ENCODE data around the gene DSCAML1.

DSCAML1 gene

DNA sequence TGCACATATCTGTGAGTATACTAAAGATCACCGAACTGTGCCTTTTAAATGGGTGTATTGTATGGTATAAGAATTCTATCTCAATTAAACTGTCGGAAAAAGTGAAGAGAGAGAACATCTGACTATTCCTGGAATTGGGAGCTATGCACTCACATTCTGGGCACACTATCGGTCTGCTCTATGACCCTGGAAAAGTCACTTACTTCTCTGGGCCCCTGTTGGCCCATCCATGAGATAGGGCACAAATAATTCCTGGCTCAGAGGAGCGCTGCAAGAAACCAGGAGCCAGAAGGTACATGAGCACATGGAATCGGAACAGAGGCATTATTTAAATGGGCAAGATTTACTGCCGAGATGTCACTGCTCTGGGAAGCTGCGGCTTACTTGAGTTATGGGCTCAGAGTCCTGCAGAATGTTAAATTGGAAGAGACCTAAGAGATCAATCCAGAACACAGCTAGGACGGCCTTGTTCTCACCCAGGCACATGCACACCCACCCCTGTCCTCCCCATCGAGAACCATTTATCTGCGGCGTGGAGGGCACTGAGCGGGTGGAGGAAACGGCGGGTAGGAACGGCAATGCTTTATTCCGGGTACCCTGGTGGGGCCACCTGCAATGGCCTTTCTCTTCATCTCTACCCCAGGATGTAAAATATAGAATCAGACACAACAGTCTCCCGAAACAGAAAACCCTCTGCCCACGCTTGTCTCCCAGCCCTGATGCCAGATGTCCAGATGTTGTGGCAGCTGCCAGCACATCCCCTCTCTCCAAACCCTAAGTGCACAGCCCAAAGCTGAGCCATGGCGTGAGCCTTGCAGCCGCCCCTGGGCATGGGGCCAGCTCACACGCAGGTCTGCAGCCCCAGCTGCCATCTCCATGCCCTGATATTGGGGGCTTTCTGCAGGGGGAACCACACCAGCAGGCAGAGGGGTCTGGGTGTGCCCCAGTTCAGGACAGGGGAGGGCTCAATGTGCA, 142.4 kb downstream of the DSCAML1 start:
- no peak for DNase-seq

DNA sequence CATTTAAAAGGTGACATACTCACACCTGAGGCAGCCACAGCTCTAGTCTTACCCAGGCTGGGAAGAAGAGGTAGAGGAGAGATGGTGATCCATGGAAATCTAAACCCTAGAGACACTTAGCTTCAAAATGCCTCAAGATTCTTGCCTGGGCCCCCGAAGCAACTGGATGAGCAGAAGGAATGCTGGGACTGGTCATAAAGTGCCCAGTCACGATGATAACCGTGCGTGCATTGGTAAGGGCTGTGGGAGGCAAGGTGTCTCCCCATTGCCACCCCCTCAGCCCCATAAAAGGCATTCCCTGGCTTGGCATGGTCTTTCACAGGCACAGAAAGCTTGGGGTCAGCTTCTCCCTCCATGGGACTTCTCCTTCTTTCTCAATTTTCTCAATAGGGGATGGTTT, 144.5 kb downstream of the DSCAML1 start:
- no peak for DNase-seq

DNA sequence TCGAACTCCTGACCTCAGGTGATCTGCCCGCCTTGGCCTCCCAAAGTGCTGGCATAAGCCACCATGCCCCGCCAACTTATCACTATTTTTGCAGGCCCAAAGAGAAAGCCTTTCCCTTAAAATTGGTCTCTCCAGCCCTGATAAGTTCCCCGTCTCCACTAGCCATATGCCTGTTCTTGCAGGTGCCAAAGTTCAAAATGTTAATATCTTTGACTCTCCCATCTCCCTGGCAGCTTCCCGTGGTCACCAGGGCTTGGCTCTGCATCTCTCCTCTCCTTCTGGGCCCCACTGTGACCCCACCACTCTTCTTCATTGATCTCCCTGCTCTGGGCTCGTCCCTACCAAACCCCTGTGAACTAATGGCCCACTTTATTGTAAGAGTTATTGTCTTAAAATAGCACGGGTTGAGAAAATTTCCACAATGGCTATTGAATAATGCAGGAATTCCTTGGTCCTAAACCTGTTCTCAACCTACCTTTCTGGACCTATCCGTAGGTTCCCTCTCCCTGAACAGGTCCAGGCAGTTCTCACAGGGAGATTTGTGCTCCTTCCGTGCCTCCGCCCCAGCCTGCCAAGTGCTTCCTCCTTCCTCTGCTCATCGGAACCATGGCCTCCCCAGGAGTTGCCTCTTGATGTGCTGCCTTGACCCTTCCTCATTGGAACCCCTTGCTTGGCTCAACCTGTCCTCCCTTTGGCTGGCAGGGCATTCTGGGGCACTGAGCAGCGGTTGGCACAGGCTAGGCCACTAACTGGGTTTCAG, 147.5 kb downstream of the DSCAML1 start:
- no peak for DNase-seq

DNA sequence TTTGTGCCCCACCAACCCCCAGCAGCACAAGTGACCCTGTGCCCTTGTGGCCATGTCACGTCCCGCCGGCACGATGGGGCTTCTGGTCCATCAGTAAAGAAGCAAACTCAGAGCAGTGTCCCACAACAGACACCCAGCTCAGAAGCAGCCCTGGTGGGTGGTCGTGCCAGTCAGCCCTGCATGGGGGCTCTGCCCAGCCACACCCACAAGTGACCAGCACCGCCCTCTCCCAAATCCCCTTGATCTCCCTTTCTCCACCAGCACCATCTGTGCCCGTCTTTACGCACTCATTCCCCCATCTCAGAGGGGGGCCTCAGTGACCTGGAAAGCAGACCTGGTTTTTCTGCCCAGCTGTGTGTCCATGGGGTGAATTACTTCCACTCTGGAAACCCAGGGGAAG, 149.1 kb downstream of the DSCAML1 start:
- DNase-seq: no peak

DNA sequence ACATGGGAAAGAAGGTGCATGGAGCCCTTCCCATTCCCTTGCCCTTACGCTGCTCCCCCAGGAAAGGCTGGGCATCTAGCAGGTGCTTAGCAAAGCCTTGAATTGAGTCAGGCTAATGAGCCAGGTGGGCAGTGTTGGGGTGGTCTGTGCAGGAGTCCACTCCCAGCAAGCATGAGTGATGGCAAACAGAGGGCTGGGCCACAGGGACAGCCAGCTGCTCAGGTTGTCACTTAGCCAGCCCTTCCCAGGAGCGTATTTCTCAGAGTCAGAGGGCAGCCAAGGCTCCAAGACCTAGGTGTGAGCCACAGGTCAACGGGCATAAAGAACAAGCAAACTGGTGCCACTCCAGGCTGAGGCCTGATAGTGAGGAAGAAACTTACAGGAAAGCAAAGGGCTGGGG, 149.8 kb downstream of the DSCAML1 start:
- DNase-seq: no peak

DNA sequence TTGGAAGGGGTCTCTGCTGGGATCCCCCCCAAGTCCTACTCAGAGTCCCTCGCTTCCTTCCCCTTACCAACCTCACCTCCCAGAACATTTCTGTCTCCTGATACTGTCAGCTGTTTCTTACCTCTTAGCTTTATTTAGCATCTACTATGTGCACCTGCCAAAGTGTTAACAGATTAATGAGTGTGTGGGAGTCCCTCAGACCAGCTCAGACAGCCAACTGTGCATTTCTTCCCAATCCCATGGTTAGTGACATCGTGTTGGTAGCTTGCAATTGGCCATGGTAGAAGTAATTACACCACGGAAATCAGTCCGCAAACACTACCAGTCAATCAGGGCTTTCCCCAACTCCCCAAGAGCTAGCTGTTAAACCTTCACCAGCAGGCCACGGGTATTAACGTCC, 150.6 kb downstream of the DSCAML1 start:
- no peak for DNase-seq

DNA sequence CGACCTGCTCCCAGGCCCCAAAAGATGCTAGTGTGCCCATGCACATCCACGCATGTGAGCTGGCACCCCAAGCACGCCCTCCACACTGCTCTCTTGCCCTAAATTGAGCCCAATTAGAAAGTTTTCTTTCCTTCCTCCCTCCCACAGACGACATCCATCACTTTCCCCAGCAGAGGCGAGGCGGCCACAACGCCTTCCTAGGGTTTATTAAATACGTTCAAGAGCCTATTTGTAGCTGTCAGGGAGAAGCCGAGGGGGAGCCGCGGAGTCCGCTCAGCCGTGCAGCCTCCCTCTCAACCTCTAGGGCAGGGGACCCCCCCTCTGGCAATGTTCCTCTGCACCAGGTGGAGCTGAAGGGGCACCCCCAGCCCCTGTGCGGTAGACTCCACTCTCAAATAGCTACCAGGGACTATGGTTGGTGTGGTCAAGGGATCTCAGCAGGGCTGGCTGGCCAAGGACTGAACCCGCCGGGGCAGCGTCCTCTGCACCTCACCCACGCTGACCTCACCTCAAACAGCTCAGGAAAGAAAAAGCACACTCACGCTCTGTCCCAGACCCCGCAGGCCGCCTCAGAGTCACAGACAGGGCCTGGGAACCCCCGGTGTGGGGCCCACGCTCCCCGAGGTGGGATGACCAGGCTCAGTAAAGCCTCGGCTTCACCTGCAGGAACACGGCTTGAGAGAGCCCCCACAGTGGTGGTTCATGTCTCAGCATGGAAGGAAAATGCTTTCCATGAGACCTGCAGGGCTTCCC, 152.4 kb downstream of the DSCAML1 start:
- no peak for DNase-seq

DNA sequence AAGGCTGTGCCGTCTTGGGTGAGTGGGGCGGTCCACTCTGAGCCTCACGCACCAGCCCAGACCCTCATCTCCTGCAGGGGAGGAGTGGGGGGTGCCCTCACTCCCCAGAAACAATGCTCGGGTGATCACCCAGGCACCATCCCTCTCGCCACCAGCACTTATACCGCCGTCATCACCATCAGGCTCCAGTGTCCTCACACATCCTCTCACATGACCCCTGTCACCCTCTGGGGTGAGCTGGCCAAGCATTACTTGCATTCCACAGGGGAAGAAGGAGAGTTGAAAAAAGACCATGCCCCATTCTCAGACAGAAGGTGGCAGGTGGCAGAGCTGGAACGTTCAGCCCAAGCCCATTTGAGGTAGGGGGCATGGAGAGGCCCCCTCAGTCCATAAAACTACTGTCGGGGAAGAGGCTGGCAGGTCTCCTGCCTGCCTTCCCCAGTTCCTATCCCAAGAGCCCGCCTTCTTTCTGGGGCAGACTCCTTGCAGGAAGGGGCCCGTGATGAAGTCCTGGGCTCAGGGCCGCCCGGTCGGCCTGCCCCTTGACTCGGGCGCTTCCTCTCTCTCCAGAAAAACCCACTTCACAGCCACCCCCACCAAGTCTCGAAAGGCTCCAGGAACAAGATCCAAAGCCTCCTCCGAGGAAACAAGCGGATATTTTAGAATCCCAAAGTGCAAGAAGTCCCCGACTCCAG, 153.3 kb downstream of the DSCAML1 start:
- DNase-seq: no peak

DNA sequence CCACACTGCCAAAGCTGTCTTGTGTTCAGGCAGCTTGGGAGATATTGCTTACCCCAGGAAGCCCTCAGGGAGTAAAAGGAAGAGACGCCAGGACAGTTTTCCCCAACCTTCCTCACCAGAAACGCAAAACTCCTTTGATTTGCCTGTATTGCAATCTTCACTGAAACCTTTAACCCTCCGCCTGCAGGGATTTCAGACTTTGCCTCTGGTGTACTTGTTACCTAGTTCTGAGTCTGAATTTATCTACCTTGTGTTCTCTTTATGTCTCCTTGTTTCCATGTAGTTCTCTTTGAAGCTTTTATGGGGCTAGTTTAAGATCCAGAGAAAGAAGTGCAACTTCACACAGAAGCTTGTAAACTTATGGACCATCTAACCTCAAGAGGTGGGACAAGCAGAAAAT, 154.2 kb downstream of the DSCAML1 start:
- no peak for DNase-seq

DNA sequence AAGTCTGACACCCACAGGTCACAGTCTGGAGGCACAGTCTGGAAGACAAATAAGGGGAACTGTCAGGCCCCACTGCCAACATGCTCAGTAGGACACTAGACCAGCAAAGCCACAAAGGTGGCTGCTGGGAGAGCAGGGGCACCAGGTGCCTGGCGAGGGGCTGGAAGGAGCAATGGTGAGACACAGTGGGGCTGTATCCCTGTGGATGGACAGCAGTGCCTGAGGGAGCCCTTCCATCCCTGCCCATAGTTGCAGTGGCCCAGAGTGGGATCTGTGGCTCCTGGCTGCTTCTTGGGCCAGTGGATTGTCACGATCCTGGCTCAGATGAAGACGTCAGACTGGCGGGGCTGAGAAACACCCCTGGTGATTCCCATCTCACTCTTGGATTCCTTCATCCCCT, 154.6 kb downstream of the DSCAML1 start:
- DNase-seq: no peak

DNA sequence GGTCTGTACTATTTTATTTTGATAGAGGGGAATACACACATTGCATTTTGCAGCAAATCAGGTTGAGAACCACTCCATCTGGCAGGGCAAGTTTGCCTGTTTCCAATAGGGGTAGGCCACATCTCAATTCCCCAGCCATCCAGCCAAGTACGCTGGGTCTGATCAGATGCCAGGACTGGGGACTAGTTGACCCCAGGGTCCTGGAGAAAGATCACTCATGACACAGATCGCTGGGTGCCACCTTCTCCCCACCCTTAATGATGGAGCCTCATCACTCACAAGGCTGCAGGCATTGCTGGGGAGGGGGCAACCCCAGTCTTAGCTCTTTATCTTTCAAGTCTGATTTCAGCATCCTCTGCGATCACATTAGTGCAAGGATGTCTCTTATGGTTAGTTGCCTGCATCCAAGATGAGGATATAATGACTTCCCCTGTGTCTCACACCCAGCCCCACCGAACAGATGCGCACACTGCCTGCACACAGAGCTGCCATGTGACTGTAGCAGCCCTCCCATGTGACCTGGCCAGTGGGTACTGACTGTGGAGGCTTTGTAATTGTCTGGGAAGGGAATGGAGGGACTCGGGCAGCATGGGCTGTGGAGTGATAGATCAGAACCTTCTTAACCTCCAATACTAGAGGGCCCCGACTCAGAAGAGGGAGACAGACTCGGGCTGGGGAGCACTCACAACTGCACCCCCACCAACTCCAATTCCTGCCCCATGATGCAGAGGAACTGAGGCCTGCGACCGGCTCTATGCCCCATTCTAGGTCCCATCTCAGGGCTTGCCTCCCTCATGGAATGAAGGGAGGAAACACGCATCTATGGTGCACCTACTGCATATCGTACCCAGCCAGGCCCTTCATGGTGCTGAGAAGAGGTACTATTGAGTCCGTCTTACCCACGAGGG, 155.8 kb downstream of the DSCAML1 start:
- DNase-seq: no peak

DNA sequence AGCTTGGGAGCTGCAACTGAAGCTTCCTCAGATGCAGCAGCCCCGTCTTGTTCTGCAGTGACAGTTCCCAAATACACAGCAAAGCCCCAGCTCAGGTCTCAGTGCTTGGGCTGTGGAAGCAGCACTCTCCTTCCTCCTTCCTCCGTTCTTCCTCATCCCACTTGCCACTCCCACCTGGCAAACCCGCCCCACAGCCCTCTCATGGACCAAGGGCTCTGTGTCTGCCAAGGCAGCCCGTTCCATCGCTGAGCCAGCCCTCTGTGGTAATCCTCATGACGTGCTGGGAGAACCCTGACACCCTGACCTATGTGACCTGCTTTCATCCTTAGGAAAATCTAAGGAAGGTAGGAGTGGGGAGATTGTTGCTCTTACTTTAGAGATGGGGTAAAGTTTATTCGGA, 157.0 kb downstream of the DSCAML1 start:
- no peak for DNase-seq

DNA sequence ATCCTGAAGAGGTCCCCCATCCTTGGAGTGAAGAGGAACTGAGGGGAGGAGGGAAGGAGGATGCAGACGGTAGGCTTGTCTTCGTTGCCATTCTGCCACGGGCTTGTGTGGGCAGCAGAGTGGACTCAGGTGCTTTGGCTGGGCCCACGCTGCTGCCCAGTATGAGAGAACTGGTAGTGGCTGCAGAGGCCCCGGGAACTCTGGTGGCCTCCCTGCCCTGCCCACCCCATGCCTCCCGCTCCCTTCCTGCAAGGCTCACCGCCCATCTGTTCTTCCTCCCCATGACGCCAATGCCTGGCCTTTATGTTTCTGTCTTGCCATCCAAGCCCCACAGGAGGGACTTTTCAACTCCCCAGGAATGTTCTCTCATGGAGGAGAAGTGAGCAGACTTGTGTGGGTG, 157.4 kb downstream of the DSCAML1 start:
- DNase-seq: no peak

DNA sequence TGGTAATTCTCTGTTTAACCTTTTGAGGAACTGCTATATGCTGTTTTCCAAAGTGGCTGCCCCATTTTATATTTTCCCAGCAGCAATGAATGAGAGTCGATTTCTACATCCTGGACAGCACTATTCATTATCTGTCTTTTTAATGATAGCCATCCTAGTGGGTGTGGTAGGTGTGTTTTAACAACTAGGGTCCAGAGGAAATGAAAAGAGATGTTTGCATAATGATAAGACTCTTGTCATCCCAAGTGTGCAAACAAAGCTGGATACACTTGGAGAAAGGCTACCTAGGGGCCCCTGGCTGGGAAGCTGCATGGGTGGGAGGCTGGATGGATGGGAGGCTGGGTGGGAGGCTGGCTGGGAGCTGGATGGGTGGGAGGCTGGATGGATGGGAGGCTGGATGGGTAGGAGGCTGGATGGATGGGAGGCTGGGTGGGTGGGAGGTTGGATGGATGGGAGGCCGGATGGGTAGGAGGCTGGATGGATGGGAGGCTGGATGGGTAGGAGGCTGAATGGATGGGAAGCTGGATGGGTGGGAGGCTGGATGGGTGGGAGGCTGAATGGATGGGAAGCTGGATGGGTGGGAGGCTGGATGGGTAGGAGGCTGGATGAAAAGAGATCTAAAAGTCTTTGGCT, 158.0 kb downstream of the DSCAML1 start:
- DNase-seq: no peak

DNA sequence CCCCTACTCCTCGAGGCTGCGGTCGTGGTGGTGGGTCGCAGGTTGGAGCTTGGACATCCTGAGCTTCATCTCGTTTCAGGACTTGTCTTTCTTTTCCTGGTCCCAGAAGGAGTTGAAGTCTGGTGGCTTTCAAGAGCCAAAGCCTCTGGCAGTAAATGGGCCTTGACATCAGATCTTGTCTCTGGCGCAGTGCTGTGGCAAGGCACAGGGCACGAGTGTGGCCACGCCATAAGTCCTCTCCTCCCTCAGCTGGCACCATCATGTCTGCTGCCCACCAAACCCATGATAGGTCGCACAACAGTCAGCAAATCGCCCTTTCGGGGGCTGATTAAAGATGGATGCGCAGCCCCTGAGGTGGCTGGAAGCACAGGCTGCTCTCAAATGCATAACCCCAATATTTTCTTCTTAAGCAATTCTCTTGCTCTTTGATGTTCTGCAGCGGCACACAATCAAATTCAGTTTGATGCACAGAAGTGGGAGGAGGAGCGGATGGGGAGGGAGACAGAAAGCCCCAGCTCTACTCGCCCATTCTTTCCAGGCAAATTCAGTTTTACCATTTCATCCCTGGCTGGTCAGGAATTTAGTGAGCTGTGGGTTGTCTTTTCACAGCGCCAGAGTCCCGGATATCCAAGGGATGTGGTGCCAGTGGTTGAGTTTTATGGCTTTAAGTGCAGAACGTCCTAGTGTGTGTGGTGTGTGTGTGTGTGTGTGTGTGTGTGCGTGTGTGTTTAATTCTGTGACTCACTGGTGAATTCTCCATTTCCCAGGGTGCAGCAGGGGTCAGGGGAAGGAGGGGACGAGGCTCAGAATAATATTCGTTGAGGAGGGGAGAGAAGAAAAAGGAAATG, 162.0 kb downstream of the DSCAML1 start:
- DNase-seq: no peak

DNA sequence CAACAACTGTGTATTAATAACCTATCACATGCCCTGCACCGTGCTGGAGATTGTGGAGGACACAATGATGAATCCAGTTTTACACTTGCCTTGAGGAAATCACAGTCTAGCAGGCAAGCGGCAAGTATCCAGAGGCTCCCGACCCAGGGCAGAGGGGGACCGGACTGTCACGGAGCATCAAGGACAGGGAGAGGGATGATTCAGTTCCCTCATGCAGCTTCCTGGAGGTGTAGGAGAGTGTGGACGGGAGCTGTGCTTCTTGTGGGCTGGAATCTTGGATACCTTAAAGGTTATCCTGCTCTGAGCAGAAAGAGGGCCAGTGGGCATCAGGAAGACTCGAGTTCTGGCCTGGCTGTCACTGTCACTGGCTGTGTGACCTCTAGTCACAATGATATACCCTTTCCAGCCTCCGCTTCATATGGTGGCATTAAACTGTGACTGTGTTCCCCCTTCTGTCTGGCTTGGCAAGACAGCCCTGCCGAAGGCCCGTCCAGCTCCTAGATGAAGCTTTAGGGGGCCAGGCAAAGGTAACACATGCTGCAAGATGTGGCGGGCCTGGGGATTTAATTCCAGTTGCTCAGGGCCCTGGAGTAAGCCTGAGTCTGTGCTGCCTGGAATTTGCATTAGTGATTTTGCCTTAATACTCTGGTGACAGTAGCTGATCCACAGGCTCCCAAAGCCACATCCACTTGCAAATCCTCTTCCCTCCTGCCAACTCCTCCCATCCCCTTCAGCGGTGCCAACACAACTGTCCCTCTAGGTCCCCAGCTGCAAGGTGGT, 162.8 kb downstream of the DSCAML1 start:
- DNase-seq: no peak

DNA sequence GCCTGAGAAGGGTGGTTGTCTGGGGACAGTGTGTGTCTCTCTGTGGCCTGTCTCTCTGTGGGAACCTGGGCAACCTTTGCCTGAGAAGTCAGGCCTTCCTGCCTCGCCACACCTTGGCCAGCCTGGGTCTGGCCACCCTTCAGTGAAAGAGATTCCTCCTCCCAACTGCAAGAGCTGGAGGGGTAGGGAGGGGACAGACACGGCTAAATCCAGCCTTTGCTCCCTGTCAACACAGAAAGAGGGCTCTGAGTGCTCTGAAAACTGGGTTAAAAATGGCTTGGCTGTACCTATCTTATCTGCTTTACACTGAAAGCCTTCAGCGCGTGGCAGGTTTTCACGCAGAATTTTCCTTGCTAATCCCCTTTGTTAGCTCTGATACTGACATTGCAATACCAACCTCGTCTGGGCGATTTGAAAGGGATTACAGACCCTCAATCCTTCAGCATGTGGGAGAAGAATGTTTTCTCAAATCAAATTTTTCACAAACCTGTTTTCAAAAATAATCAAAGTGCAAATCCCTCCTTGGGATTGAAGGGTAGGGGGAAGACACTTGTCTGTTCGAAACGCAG, 163.7 kb downstream of the DSCAML1 start:
- no peak for DNase-seq

DNA sequence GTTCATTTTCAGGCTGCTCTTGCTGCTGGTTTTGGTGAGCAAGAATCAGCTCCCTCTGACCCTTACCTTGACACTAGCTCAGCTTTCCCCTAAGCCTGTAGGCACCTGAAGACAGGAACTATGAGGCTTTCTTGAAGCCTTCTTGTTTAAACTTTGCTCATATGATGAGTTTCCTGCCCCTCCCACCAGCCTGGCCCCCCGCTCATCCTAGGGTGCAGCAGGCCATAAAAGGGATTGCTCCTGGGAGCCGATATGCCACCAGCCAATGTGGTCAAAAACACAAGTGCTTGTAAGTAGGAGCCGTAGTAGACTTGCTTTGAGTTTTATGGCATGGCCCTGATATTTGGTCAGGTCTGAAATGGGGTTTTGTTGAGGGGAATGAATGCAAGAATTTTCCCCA, 164.7 kb downstream of the DSCAML1 start:
- DNase-seq: no peak

All from COR-L47 (cell line).